HepG2 (cell line): Measurements from ENCODE around the gene MYO9A. TPM values are rescaled to one million over a fixed set of nuclear protein-coding genes. Genes with fewer than 3 reads are reported as not detected.

Experiments used
- ATAC-seq: fragments of 200-7000 bp; cut with Tn5 transposase; 3 replicates; pipeline ENCODE4 v1.9.1; 2020; ENCODE audit warnings: mild to moderate bottlenecking, moderate library complexity
- BruUV-seq: library from RNA; stranded (reverse); fragments of 400-500 nt; replicated peaks from 2 replicates; lab custom pipeline; 2021; lab: Mats Ljungman, UMichigan
- CTCF ChIA-PET: fragments of 300-600 bp; formaldehyde crosslinking; extraction: SDS; loops from one replicate; lab custom pipeline; 2021; ENCODE audit warnings: low total read pairs, inconsistent platforms, low intra/inter-chr PET ratio; lab: Yijun Ruan, JAX
- POLR2A ChIA-PET: fragments of 350-600 bp; sonication (Branson Sonifier 250); formaldehyde crosslinking; loops from one replicate; lab custom pipeline; 2020; ENCODE audit warnings: antibody characterized with exemption, inconsistent platforms; lab: Yijun Ruan, JAX
- DNase-seq: peaks from one replicate; pipeline ENCODE4 v3.0.0-alpha.2; 2015; ENCODE audit warnings: low spot score
- FAIRE-seq: peaks from 3 replicates; lab custom pipeline; 2011; peaks lifted over from hg19 to GRCh38; lab: Jason Lieb, UNC
- H2AFZ ChIP-seq: one replicate; pipeline ENCODE4 v1.6.1; 2011; ENCODE audit warnings: low read length, inconsistent platforms
- H3K27ac ChIP-seq: fragments of 300-600 bp; 3 replicates; pipeline ENCODE4 v1.8.0; 2011; ENCODE audit warnings: mixed run types, mild to moderate bottlenecking, mixed read lengths, low read length, inconsistent platforms; ENCODE audit not compliant: insufficient read depth; ENCODE audit errors: extremely low read length
- H3K27me3 ChIP-seq, 2 experiments: fragments of 200-600 bp in 1 of 2; 2 replicates in 1 of 2; 3 replicates in 1 of 2; pipeline versions ENCODE4 v1.6.0 to v1.8.0; 2011; ENCODE audit warnings: low read length in 2 of 2, mild to moderate bottlenecking in 2 of 2, moderate library complexity in 2 of 2, inconsistent platforms in 1 of 2; ENCODE audit not compliant: insufficient read depth in 2 of 2, control insufficient read depth in 1 of 2
- H3K36me3 ChIP-seq, 2 experiments: fragments of 200-600 bp in 1 of 2; replicated peaks in 1 of 2; 2 replicates in 1 of 2; 3 replicates in 1 of 2; pipeline versions ENCODE4 v1.5.1 to v1.8.0; 2011; ENCODE audit warnings: low read length in 2 of 2, inconsistent platforms in 1 of 2; ENCODE audit not compliant: insufficient read depth in 2 of 2, control insufficient read depth in 1 of 2
- H3K4me1 ChIP-seq: 2 replicates; pipeline ENCODE4 v1.5.1; 2012; ENCODE audit warnings: low read length, inconsistent platforms; ENCODE audit not compliant: insufficient read depth
- H3K4me2 ChIP-seq: 2 replicates; pipeline ENCODE4 v1.6.0; 2011; ENCODE audit warnings: low read depth, low read length, inconsistent platforms
- H3K4me3 ChIP-seq, 3 experiments: fragments of 200-600 bp in 1 of 3; sonication (generic), shearing (Covaris generic) in 1 of 3; replicated peaks in 1 of 3; 2 replicates each; pipeline ENCODE4 v1.5.1; 2011 to 2016; ENCODE audit warnings: low read length in 3 of 3, inconsistent platforms in 2 of 3, low read depth in 2 of 3, mild to moderate bottlenecking in 2 of 3, control low read depth in 1 of 3, mixed read lengths in 1 of 3; ENCODE audit not compliant: insufficient read depth in 1 of 3
- H3K79me2 ChIP-seq: one replicate; pipeline ENCODE4 v1.6.1; 2011; ENCODE audit warnings: low read length, inconsistent platforms; ENCODE audit not compliant: insufficient read depth
- H3K9ac ChIP-seq: 2 replicates; pipeline ENCODE4 v1.6.0; 2011; ENCODE audit warnings: mild to moderate bottlenecking, low read depth, low read length, inconsistent platforms; ENCODE audit not compliant: insufficient read depth
- H3K9me3 ChIP-seq: 2 replicates; pipeline ENCODE4 v1.5.1; 2012; ENCODE audit warnings: mild to moderate bottlenecking, low read length
- H4K20me1 ChIP-seq: 2 replicates; pipeline ENCODE4 v1.6.0; 2011; ENCODE audit warnings: inconsistent platforms, mild to moderate bottlenecking, low read length, moderate library complexity; ENCODE audit not compliant: insufficient read depth
- CEBPG ChIP-seq: IDR thresholded peaks from 2 replicates; pipeline ENCODE4 v1.6.1; 2016
- NCOA2 ChIP-seq: sonication (generic); formaldehyde crosslinking; IDR thresholded peaks from 2 replicates; pipeline ENCODE4 v1.8.0; 2022; ENCODE audit warnings: inconsistent platforms
- NFKB2 ChIP-seq: sonication (generic); formaldehyde crosslinking; IDR thresholded peaks from 2 replicates; pipeline ENCODE4 v1.4.0; 2020; ENCODE audit warnings: missing genetic modification reagents, borderline replicate concordance
- NFYB ChIP-seq: sonication (generic); formaldehyde crosslinking; IDR thresholded peaks from 2 replicates; pipeline ENCODE4 v1.4.0; 2020; ENCODE audit warnings: missing genetic modification reagents
- POLR2AphosphoS5 ChIP-seq: IDR thresholded peaks from 2 replicates; pipeline ENCODE4 v1.6.1; 2012; ENCODE audit warnings: low read depth, low read length
- TBX2 ChIP-seq: sonication (generic); formaldehyde crosslinking; IDR thresholded peaks from 2 replicates; pipeline ENCODE4 v1.5.0; 2020; ENCODE audit warnings: missing genetic modification reagents, mild to moderate bottlenecking, borderline replicate concordance
- ZNF543 ChIP-seq: sonication (generic); formaldehyde crosslinking; IDR thresholded peaks from 2 replicates; pipeline ENCODE4 v1.4.0; 2020; ENCODE audit warnings: mild to moderate bottlenecking, missing genetic modification reagents
- ZNF782 ChIP-seq: sonication (generic); formaldehyde crosslinking; IDR thresholded peaks from 2 replicates; pipeline ENCODE4 v1.4.0; 2020; ENCODE audit warnings: missing genetic modification reagents, mild to moderate bottlenecking, borderline replicate concordance
- ZNF83 ChIP-seq: sonication (generic); formaldehyde crosslinking; IDR thresholded peaks from 2 replicates; pipeline ENCODE4 v1.4.0; 2020; ENCODE audit warnings: missing genetic modification reagents, mild to moderate bottlenecking, borderline replicate concordance
- ZSCAN9 ChIP-seq: IDR thresholded peaks from 2 replicates; pipeline ENCODE4 v1.6.1; 2016; ENCODE audit warnings: borderline replicate concordance
- WGBS: methylation state at CpG from one replicate; pipeline ENCODE4 v1.1.6; 2017; ENCODE audit warnings: low lambda C conversion rate; 5-methylcytosine and 5-hydroxymethylcytosine counted together
- in situ Hi-C: cut with HindIII; loops from 2 replicates; pipeline ENCODE4 v1.10.0; 2017; ENCODE audit warnings: low pct_unique_long_range_greater_than_20kb; ENCODE audit not compliant: extremely low pct_ligation_motif_present
- intact Hi-C: fragments of 100-400 bp; cut with micrococcal nuclease; formaldehyde crosslinking; loops from one replicate; pipeline ENCODE4 v1.10.0; 2022; ENCODE audit not compliant: unreplicated experiment
- polyA plus RNA-seq, 8 experiments: library from polyadenylated mRNA; depleted of rRNA in 3 of 8; stranded (reverse) in 7 of 8; unstranded in 1 of 8; fragments of >200 nt; fragmentation: Illumina TruSeq in 4 of 8; extraction: Trizol in 4 of 8; gene quantifications; 2 replicates each; pipeline versions ENCODE4 v1.2.1 to v1.2.3, GENCODE V29; 2011 to 2016; ENCODE audit warnings: low read depth in 4 of 8, missing spikeins in 1 of 8, mixed read lengths in 1 of 8; ENCODE audit not compliant: insufficient read depth in 1 of 8
- total RNA-seq, 5 experiments: library from RNA; depleted of rRNA; stranded (reverse); fragments of >200 nt; fragmentation: Illumina TruSeq; extraction: Trizol; gene quantifications; 2 replicates each; pipeline ENCODE4 v1.2.3, GENCODE V29; 2016; ENCODE audit warnings: low read depth in 1 of 5
- TF ChIP-seq, protein P1 (sequence below): sonication (generic); formaldehyde crosslinking; IDR thresholded peaks from 2 replicates; pipeline ENCODE4 v1.9.0; 2022; ENCODE audit warnings: low read depth, missing genetic modification reagents
- TF ChIP-seq, protein P2 (sequence below): sonication (generic); formaldehyde crosslinking; IDR thresholded peaks from 2 replicates; pipeline ENCODE4 v1.8.1; 2023; ENCODE audit warnings: missing genetic modification reagents, mild to moderate bottlenecking, borderline replicate concordance

MYO9A gene
- total and polyA plus RNA-seq, 2 of the 13 experiments (the other 11 are each of a cell fraction or from before 2014, with no cell fraction given), result 4.8 to 15.3 TPM

DNA sequence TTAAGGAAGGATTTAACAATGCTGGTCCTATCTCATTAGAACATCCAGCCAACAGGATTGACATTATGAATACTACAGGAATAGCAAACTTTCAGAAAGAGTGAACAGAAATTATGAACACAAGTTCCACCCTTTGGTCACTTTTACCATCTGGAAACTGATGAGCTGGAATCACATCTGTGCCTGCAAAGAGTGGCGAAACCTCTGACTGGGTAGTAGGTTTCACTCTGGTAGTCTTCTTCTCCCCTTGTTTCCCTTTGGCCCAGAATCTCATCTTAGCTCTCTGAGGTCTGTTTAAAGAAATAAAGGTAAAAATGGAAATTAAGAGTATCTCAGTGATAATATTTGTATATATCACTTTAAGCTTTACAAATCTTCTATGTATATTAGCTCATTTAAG lies 234.5 kb downstream of the MYO9A start (continued):
- TF ChIP-seq, protein P1, sequence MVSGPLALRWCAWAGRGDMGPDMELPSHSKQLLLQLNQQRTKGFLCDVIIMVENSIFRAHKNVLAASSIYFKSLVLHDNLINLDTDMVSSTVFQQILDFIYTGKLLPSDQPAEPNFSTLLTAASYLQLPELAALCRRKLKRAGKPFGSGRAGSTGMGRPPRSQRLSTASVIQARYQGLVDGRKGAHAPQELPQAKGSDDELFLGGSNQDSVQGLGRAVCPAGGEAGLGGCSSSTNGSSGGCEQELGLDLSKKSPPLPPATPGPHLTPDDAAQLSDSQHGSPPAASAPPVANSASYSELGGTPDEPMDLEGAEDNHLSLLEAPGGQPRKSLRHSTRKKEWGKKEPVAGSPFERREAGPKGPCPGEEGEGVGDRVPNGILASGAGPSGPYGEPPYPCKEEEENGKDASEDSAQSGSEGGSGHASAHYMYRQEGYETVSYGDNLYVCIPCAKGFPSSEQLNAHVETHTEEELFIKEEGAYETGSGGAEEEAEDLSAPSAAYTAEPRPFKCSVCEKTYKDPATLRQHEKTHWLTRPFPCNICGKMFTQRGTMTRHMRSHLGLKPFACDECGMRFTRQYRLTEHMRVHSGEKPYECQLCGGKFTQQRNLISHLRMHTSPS, result no peak
- TF ChIP-seq NCOA2 (CRISPR knock-in tag) (no peak), NFKB2 (CRISPR knock-in tag) (no peak), TBX2 (CRISPR knock-in tag) (no peak), ZNF83 (CRISPR knock-in tag) (no peak), ZSCAN9 (CRISPR knock-in tag) (no peak), ZNF782 (CRISPR knock-in tag) (no peak), POLR2AphosphoS5 (no peak), CEBPG (CRISPR knock-in tag) (no peak)
- TF ChIP-seq, protein P2, sequence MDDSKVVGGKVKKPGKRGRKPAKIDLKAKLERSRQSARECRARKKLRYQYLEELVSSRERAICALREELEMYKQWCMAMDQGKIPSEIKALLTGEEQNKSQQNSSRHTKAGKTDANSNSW (CRISPR knock-in tag), result no peak

DNA sequence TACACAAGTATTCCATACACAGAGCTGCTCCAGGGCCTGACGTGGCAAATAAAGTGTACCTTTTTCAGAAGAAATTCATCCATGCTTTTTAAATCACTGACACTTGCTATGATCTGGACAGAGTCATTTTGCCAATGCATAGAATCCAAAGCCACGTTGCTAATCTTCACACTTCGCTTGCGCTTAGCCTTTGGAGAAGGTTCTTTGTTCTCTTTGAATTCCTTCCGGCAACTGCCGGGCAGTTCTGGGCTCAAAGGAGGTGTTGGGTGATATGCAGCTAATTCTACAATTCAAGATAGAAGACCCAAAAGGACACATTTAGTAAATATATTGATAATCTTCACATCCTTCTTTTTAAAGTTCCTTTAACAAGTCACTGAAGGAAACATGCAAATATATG lies 237.7 kb downstream of the MYO9A start:
- no peak overlapping the region for H3K4me3 ChIP-seq
- no peaks in the 10 kb centered on the region for H3K79me2 ChIP-seq
- 0 out of 5 replicates have a peak, but pooled peaks cover 0 to 4% of the 10 kb centered on the region in 2 experiments for H3K36me3 ChIP-seq
- no peaks in the 10 kb centered on the region for H3K27me3 ChIP-seq
- CTCF ChIA-PET, result no interaction called here
- FAIRE-seq, result no peak
- no peak overlapping the region for H3K4me2 ChIP-seq
- intact Hi-C loops (no loop called here), in situ Hi-C loops (no loop called here)
- no peak overlapping the region for H3K9ac ChIP-seq
- H4K20me1 ChIP-seq, result no peaks in the 10 kb centered on the region
- no peak for TF ChIP-seq ZNF543 (CRISPR knock-in tag)
- no peak for TF ChIP-seq NFYB
- H2AFZ ChIP-seq, result no peak overlapping the region
- H3K27ac ChIP-seq, result no peak overlapping the region
- DNase-seq, result no peak
- H3K9me3 ChIP-seq, result no peaks in the 10 kb centered on the region
- BruUV-seq, result no TSS peak
- 94% methylated on average over 6 of the region's 6 CpGs for WGBS
- no peak for ATAC-seq
- no peaks in the 10 kb centered on the region for H3K4me1 ChIP-seq
- POLR2A ChIA-PET, result no interaction called here
